ENCODE results near the gene EIF2AK2. TPM values are rescaled to one million over a fixed set of nuclear protein-coding genes. Genes with fewer than 3 reads are reported as not detected.

Gene EIF2AK2
- total RNA-seq, 2 experiments from 2014 or later, result 29.1 to 31.1 TPM

- ChIA-PET POLR2A (no interaction called here), CTCF (interaction anchor here (0.7 kb wide), 1 partner anchor 1757 kb away, joined by 3 read pairs; no protein-coding TSS in a partner anchor)
- ATAC-seq (ENCODE audit: poor library complexity), result no peak
- peaks cover 0 to 6% of the 10 kb centered on the region in 2 experiments for H3K27me3 ChIP-seq (ENCODE audit: control insufficient read depth in 1 of 2, insufficient read depth in 2 of 2, low read length in 2 of 2)
- H3K4me1 Mint-ChIP-seq (ENCODE audit: low read depth), result no peaks in the 10 kb centered on the region
- H3K27me3 Mint-ChIP-seq, result peaks cover 24% of the 10 kb centered on the region
- H3K4me3 Mint-ChIP-seq, result no peak overlapping the region
- H3K27ac ChIP-seq (ENCODE audit: low read depth in 1 of 2, low read length in 2 of 2), result no peak overlapping the region
- H3K36me3 ChIP-seq (ENCODE audit: insufficient read depth, low read length), result no peaks in the 10 kb centered on the region
- DNase-seq, result no peak
- H3K9me3 Mint-ChIP-seq, result no peaks in the 10 kb centered on the region
- no peaks in the 10 kb centered on the region for H3K36me3 Mint-ChIP-seq (ENCODE audit: low read depth)
- no peak for TF ChIP-seq CTCF (IDR thresholded peaks at IDR 0.05)
- no peak overlapping the region for H3K4me3 ChIP-seq (ENCODE audit: low read length)
- intact Hi-C loops (cut with DNase I, micrococcal nuclease), result no loop called here
- no peaks in the 10 kb centered on the region for H3K4me1 ChIP-seq (ENCODE audit: insufficient read depth, low read length)
- no peaks in the 10 kb centered on the region for H3K9me3 ChIP-seq (ENCODE audit: control insufficient read depth in 1 of 2, insufficient read depth in 1 of 2, low read length in 2 of 2)
- H3K27ac Mint-ChIP-seq, result no peak overlapping the region
Measured at GRCh38 chr2:37181726-37182684, 25.2 kb upstream of the EIF2AK2 start.

- POLR2A ChIA-PET, result no interaction called here
- DNase-seq, result no peak
- no peaks in the 10 kb centered on the region for H3K9me3 Mint-ChIP-seq
- CTCF ChIA-PET, result no interaction called here
- Histone ChIP-seq H3K4me3 (ENCODE audit: low read length) (no peak overlapping the region), H3K4me1 (ENCODE audit: insufficient read depth, low read length) (no peaks in the 10 kb centered on the region), H3K27me3 (ENCODE audit: control insufficient read depth in 1 of 2, insufficient read depth in 2 of 2, low read length in 2 of 2) (peaks cover 0 to 6% of the 10 kb centered on the region in 2 experiments), H3K27ac (ENCODE audit: low read depth in 1 of 2, low read length in 2 of 2) (no peak overlapping the region), H3K36me3 (ENCODE audit: insufficient read depth, low read length) (no peaks in the 10 kb centered on the region), H3K9me3 (ENCODE audit: control insufficient read depth in 1 of 2, insufficient read depth in 1 of 2, low read length in 2 of 2) (no peaks in the 10 kb centered on the region)
- no peak for TF ChIP-seq CTCF (IDR thresholded peaks at IDR 0.05)
- no peak overlapping the region for H3K27ac Mint-ChIP-seq
- no peak for ATAC-seq (ENCODE audit: poor library complexity)
- H3K4me3 Mint-ChIP-seq, result no peak overlapping the region
- intact Hi-C loops (cut with DNase I, micrococcal nuclease), result no loop called here
- H3K4me1 Mint-ChIP-seq (ENCODE audit: low read depth), result no peaks in the 10 kb centered on the region
- peaks cover 15% of the 10 kb centered on the region for H3K27me3 Mint-ChIP-seq
- H3K36me3 Mint-ChIP-seq (ENCODE audit: low read depth), result no peaks in the 10 kb centered on the region
Measured at GRCh38 chr2:37180640-37181039, 23.9 kb upstream of the EIF2AK2 start.

- ChIA-PET POLR2A (no interaction called here), CTCF (no interaction called here)
- H3K4me3 ChIP-seq (ENCODE audit: low read length), result no peak overlapping the region
- no peaks in the 10 kb centered on the region for H3K36me3 ChIP-seq (ENCODE audit: insufficient read depth, low read length)
- H3K9me3 ChIP-seq (ENCODE audit: control insufficient read depth in 1 of 2, insufficient read depth in 1 of 2, low read length in 2 of 2), result no peaks in the 10 kb centered on the region
- TF ChIP-seq CTCF (IDR thresholded peaks at IDR 0.05), result no peak
- no peak overlapping the region for H3K27ac ChIP-seq (ENCODE audit: low read depth in 1 of 2, low read length in 2 of 2)
- Mint-ChIP-seq H3K9me3 (no peaks in the 10 kb centered on the region), H3K4me1 (ENCODE audit: low read depth) (no peaks in the 10 kb centered on the region), H3K36me3 (ENCODE audit: low read depth) (no peaks in the 10 kb centered on the region), H3K4me3 (no peak overlapping the region), H3K27ac (no peak overlapping the region), H3K27me3 (peaks cover 15% of the 10 kb centered on the region)
- no peaks in the 10 kb centered on the region for H3K4me1 ChIP-seq (ENCODE audit: insufficient read depth, low read length)
- ATAC-seq (ENCODE audit: poor library complexity) (no peak), DNase-seq (no peak)
- peaks cover 0 to 6% of the 10 kb centered on the region in 2 experiments for H3K27me3 ChIP-seq (ENCODE audit: control insufficient read depth in 1 of 2, insufficient read depth in 2 of 2, low read length in 2 of 2)
- intact Hi-C loops (cut with DNase I, micrococcal nuclease), result no loop called here
Measured at GRCh38 chr2:37180006-37180639, 23.3 kb upstream of the EIF2AK2 start.
